IPS-20b (cell line): ENCODE results near the gene CEP164.

Source experiments
- H3K27ac ChIP-seq: one replicate; pipeline ENCODE4 v1.5.1; 2013; ENCODE audit warnings: low read length
- H3K27me3 ChIP-seq: 2 replicates; pipeline ENCODE4 v1.6.1; 2013; ENCODE audit warnings: mild to moderate bottlenecking, low read length, inconsistent platforms; ENCODE audit not compliant: insufficient read depth
- H3K36me3 ChIP-seq: 2 replicates; pipeline ENCODE4 v1.6.1; 2013; ENCODE audit warnings: low read depth, mild to moderate bottlenecking, inconsistent platforms, low read length, moderate library complexity; ENCODE audit not compliant: insufficient read depth
- H3K4me1 ChIP-seq: 2 replicates; pipeline ENCODE4 v1.6.1; 2013; ENCODE audit warnings: mild to moderate bottlenecking, control low read depth, inconsistent platforms, low read length, moderate library complexity; ENCODE audit not compliant: insufficient read depth
- H3K4me3 ChIP-seq: 2 replicates; pipeline ENCODE4 v1.5.1; 2013; ENCODE audit warnings: mild to moderate bottlenecking, low read length, inconsistent platforms
- H3K9ac ChIP-seq: 2 replicates; pipeline ENCODE4 v1.6.1; 2013; ENCODE audit warnings: low read depth, mild to moderate bottlenecking, inconsistent platforms, low read length, moderate library complexity
- H3K9me3 ChIP-seq: 2 replicates; pipeline ENCODE4 v1.6.1; 2013; ENCODE audit warnings: mild to moderate bottlenecking, low read depth, low read length, inconsistent platforms; ENCODE audit not compliant: insufficient read depth

The CEP164 gene

DNA sequence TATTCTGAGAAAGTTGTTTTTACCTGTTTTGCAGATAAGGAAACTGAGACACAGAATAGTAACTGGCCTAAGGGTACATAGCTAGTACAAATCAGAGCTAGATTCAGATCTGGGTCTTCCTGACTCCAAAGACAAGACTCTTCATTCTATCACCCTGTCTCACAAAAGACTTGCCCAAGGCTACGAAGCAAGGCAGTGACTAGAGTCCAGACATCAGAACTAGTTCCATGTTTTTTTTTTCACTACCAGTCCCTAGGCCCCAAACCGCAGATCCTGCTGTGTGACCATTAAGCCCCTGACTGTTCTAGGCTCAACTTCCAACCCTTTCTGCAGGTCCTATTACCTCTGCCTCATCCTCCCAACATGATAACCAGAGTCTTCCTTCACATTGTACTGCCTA is 35.0 kb upstream of the CEP164 start:
- H3K4me3 ChIP-seq: no peak overlapping the region
- no peak overlapping the region for H3K27ac ChIP-seq
- peaks cover 36% of the 10 kb centered on the region for H3K36me3 ChIP-seq
- H3K9me3 ChIP-seq: no peaks in the 10 kb centered on the region
- H3K9ac ChIP-seq: no peak overlapping the region
- H3K4me1 ChIP-seq: no peaks in the 10 kb centered on the region
- H3K27me3 ChIP-seq: no peaks in the 10 kb centered on the region

DNA sequence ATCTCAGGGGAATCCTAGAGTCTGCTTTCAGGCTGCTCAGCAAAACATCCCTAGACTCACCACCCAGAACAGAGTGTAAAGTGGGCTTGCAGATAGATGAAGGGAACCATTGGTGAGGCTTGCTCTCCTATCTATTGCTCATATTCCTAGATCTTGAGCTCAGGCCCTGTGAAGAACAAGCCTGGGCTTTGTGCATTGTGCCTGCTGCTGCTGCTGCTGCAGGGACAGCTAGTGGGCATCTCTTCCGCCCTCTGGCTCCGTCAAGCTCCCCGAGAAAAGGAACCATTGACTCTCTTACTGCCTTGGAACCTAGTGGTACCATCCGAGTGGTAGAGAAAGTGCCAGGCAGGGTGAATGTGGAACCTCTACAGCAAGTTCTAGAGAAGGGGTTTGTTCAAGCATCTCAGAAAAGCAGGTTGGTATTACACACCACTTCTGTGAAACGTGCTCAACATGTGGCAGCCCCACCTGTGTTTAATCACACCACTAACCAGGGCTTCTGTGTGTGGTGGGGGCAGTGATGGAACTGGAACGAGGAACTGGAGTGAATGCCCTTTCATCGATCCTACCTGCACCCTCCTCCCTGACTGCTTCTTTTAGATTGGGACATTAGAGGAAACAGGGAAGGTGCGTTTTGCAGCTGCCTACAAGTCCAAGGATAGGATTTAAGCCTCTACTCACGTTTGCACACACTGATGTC is 32.1 kb upstream of the CEP164 start:
- H3K27me3 ChIP-seq: no peaks in the 10 kb centered on the region
- no peak overlapping the region for H3K4me3 ChIP-seq
- no peak overlapping the region for H3K9ac ChIP-seq
- H3K36me3 ChIP-seq: peaks cover 7% of the 10 kb centered on the region
- H3K4me1 ChIP-seq: peaks cover 11% of the 10 kb centered on the region; the same call in 1 of the 2 replicates
- no peak overlapping the region for H3K27ac ChIP-seq
- no peaks in the 10 kb centered on the region for H3K9me3 ChIP-seq

DNA sequence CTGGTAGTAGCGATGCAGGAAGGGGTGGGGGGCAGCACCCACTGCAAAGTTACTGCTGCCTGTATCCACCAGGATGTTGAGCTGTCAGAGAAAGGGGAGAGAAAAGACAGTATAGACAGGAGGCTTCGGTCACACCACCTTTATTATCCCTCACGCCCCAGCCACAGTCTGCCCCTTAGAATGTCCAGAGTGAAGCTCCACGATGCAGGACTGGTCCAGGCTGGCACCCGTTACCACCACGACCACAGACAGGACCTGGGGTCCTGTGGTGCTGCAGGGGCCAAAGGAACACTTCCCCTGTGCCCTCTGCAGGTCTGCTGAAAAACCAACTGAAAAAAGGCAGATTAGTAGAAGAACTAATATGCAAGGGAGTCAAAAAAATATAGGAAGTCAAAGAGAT is 30.8 kb upstream of the CEP164 start:
- H3K4me3 ChIP-seq: no peak overlapping the region

DNA sequence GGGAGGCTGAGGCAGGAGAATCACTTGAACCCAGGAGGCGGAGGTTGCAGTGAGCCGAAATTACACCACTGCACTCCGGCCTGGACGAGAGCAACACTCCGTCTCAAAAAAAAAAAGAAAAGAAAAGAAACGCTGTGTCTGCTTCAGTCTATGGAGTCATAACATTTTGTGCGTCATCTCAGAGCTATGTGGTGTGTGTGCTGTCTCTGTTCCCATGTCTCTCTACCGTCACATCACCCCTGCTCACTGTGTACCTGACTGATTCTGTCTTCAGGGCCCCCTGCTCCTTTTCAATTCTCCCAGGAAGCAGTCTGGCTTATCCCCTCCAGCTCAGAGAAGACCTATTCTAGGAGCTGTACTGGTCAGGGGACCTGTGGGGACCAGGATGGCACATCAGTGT is 29.5 kb upstream of the CEP164 start:
- no peaks in the 10 kb centered on the region for H3K27me3 ChIP-seq
- H3K9ac ChIP-seq: no peak overlapping the region
- H3K27ac ChIP-seq: no peak overlapping the region
- H3K4me1 ChIP-seq: peaks cover 12% of the 10 kb centered on the region
- no peaks in the 10 kb centered on the region for H3K9me3 ChIP-seq
- no peak overlapping the region for H3K4me3 ChIP-seq
- H3K36me3 ChIP-seq: peaks cover under 1% of the 10 kb centered on the region; the same call in 1 of the 2 replicates

More for the DNA sequence above, 30.8 kb upstream of the CEP164 start:
- peaks cover 11% of the 10 kb centered on the region; the same call in 1 of the 2 replicates for H3K4me1 ChIP-seq
- H3K27me3 ChIP-seq: no peaks in the 10 kb centered on the region
- no peaks in the 10 kb centered on the region for H3K9me3 ChIP-seq
- no peak overlapping the region for H3K9ac ChIP-seq
- no peak overlapping the region for H3K27ac ChIP-seq
- peaks cover 4% of the 10 kb centered on the region; the same call in 1 of the 2 replicates for H3K36me3 ChIP-seq

DNA sequence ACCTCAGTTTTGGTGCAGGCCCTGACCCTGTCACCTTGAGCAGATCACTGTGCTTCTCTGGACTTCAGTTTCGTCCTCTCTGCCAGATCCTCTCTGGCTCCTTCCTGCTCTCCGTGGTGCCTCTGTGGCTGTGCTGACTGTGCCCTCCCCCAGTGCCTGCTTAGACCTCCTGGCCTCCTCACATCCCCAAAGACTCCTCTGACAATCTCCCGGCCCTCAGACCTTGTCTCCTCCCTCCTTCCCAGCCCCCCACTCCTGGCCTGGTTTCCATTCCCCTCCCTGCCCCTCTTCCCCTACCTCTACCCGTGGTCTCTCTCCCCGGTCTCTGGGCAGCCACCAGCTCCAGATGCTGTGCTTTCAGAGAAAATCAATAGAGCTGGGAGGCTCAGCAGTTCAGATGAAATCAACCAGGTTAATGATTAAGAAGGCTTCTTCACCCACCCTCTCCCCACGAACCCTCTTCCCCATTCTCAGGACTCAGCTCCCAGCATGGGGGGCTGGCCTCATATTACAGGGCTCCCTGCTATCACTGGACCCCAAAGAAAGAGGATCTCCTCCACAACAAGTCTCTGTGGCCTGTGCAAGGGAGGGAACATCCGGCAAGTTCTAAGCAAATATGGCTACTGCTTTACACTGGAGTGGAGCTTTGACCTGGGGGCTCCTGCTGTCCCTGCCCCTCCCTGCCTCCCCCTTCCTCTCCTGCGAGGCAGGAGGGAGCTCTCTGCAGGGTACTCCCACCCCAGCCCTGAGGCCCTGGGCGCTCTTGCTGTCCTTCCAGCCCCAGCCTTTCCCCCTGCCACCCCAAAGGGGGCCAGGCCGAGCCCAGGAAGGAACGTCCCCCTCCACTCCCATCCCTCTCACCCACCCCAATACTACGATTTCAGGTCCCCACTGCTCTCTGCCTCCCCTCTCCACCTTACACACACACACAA is 28.0 kb upstream of the CEP164 start:
- H3K9me3 ChIP-seq: no peaks in the 10 kb centered on the region
- no peak overlapping the region for H3K27ac ChIP-seq
- H3K36me3 ChIP-seq: no peaks in the 10 kb centered on the region; the same call in 1 of the 2 replicates
- 0 out of 2 replicates have a peak overlapping the region, but pooled peaks have one; percentile 7 for H3K4me3 ChIP-seq
- no peaks in the 10 kb centered on the region for H3K27me3 ChIP-seq
- H3K9ac ChIP-seq: peak overlapping the region; percentile 42; the same call in 1 of the 2 replicates
- peaks cover 19% of the 10 kb centered on the region for H3K4me1 ChIP-seq

DNA sequence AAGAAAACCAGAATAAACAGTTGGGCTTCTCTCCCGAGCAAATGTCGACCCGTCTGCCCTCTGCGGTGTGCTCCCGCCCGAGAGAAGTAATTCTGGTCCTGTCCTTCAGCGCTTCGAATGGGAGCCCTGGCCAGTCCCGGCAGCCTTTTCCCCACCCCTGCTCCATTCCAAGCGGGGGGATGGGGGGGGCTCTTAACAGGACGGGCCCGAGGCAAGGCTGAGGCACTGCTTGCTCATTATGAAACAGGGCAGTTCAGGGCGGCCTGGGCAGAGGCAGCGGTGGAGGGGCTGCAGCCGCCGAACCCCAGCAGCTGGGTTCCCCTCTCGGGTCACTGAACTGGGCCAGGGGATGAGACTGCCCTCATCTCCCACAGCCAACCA is 27.4 kb upstream of the CEP164 start:
- Histone ChIP-seq H3K4me1 (peaks cover 19% of the 10 kb centered on the region), H3K4me3 (0 out of 2 replicates have a peak overlapping the region, but pooled peaks have one; percentile 7), H3K27ac (no peak overlapping the region), H3K27me3 (no peaks in the 10 kb centered on the region), H3K9ac (peak overlapping the region; percentile 42; the same call in 1 of the 2 replicates), H3K9me3 (no peaks in the 10 kb centered on the region), H3K36me3 (no peaks in the 10 kb centered on the region; the same call in 1 of the 2 replicates)

DNA sequence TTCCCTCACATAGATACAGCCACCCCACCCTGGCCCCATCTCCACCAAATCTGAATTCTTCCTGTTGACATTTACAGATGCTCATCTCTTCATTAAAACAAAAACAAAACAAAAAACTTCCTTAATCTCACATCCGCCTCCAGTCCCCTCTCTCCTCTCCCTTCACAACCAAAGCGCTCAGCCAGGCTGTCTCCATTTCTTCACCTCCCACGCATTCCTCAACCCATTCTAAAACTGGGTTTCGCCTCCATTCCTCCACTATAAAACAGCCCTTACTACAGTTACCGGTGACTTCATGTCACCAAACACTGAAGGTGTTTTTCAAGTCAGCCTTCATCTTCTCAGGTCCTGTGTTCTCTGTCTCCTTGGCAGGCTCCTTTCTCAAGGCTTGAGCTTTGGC is 26.9 kb upstream of the CEP164 start:
- H3K27ac ChIP-seq: no peak overlapping the region
- H3K9ac ChIP-seq: no peak overlapping the region
- H3K4me1 ChIP-seq: peaks cover 19% of the 10 kb centered on the region
- no peak overlapping the region for H3K4me3 ChIP-seq
- no peaks in the 10 kb centered on the region for H3K36me3 ChIP-seq
- H3K27me3 ChIP-seq: no peaks in the 10 kb centered on the region
- no peaks in the 10 kb centered on the region for H3K9me3 ChIP-seq

DNA sequence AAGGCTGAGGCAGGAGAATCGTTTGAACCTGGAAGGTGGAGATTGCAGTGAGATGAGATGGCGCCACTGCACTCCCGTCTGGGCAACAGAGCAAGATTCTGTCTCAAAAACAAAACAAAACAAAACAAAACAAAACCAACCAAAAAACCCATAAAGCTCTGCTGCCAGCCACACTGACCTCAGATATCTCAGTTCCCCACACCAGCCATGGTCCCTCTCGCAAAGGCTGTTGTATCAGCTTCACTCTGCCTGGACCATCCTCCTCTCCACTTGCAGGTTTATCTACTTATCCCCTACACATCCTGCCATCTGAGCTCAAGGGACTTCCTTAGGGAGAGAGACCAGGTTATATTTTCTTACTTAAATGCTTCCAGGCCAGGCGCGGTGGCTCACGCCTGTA is 25.4 kb upstream of the CEP164 start:
- no peak overlapping the region for H3K9ac ChIP-seq
- H3K4me1 ChIP-seq: peaks cover 19% of the 10 kb centered on the region
- no peak overlapping the region for H3K27ac ChIP-seq
- H3K36me3 ChIP-seq: no peaks in the 10 kb centered on the region
- no peaks in the 10 kb centered on the region for H3K9me3 ChIP-seq
- no peak overlapping the region for H3K4me3 ChIP-seq
- no peaks in the 10 kb centered on the region for H3K27me3 ChIP-seq

DNA sequence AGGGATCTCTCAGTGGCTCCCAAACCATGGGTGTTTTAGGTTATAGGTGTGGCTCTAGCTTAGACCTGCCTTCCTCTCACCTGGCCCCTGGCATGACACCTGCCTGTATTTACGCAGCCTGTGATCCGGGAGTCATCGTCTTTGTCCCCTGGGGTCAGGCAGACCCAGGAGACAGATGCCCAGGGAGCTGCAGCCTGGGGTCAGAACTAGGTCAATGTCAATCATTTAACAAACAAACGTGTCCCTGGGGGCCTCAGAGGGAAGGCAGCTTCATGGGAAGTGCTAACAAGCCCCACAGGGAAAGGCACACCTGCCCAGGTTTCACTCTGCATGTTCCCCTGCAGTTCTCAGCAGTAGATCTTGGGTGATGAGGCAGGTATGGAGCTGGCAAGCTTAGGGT is 24.6 kb upstream of the CEP164 start:
- H3K27me3 ChIP-seq: no peaks in the 10 kb centered on the region
- H3K36me3 ChIP-seq: no peaks in the 10 kb centered on the region
- no peak overlapping the region; the same call in 1 of the 2 replicates for H3K4me3 ChIP-seq
- H3K4me1 ChIP-seq: peaks cover 19% of the 10 kb centered on the region
- H3K9me3 ChIP-seq: no peaks in the 10 kb centered on the region
- H3K27ac ChIP-seq: no peak overlapping the region
- H3K9ac ChIP-seq: no peak overlapping the region

DNA sequence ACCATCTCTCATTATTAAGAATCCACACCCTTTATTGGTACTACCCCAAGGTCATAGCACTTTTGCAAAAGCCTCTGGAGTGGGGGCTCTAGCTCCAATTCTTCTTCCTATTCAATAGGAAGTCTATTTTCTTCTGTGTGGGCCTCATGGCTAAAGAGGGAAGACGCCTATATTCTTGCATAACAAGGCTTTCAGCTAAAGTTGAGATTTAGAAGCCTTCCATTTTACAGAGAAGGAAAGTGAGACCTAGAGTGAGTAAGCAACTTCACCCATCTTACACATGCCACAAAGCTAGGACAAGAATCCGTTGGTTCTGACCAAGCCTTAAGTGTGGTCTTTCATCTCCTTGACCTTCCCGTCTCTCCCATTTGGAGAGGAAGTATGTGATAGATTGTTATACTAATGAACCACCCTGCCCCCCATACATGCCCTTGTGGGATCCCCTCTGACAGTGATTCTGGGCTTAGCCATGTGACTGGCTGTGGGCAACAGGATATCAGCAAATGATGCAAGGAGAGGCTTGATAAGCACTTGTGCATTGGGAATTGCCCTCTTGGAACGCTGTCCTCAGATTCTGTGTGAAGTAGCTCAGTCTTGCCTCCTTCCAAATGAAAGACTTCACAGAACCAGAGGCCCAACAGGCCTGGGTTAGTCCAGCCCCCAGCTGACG is 23.9 kb upstream of the CEP164 start:
- Histone ChIP-seq H3K36me3 (no peaks in the 10 kb centered on the region), H3K9me3 (no peaks in the 10 kb centered on the region), H3K27me3 (no peaks in the 10 kb centered on the region), H3K27ac (no peak overlapping the region), H3K4me3 (no peak overlapping the region; the same call in 1 of the 2 replicates), H3K4me1 (peaks cover 19% of the 10 kb centered on the region), H3K9ac (no peak overlapping the region)

DNA sequence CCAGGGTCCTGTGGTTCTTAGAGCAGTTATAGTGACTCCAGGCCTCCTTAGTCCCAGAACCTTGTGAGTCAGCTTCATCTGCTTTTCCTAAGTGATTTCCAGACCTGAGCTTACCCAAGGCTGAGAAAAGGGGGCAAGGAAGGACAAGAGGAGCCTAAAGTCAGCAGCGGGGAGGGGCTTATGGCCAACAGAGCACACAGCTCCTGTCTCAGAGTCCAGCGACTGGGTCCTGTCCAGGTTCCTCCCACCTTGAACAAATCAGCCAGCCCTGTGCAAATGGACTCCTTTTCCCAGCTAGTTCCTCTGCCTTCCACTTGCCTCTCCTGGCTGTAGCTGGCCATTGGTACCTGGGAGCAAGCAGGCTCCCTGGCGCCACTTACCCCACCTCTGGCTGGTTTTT is 22.5 kb upstream of the CEP164 start:
- Histone ChIP-seq H3K4me1 (peaks cover 9% of the 10 kb centered on the region), H3K36me3 (no peaks in the 10 kb centered on the region), H3K9ac (no peak overlapping the region), H3K27ac (no peak overlapping the region), H3K27me3 (no peaks in the 10 kb centered on the region), H3K4me3 (no peak overlapping the region), H3K9me3 (no peaks in the 10 kb centered on the region)
